Kidney epithelial cell (primary cell): Measurements from ENCODE around the gene CD46. TPM values are rescaled to one million over a fixed set of nuclear protein-coding genes. Genes with fewer than 3 reads are reported as not detected.
"Not testable (repeated sequence)": the region's sequence is repeated elsewhere in the genome, so short reads cannot be mapped to it uniquely, and the experiment has no call there.

Experiments
- DNase-seq: peaks from one replicate; pipeline ENCODE4 v3.0.0-alpha.2; 2010; ENCODE audit warnings: low read depth
- H3K27me3 ChIP-seq: 2 replicates; pipeline ENCODE4 v1.6.0; 2011; ENCODE audit warnings: low read length; ENCODE audit not compliant: control insufficient read depth, insufficient read depth
- H3K36me3 ChIP-seq: 2 replicates; pipeline ENCODE4 v1.5.1; 2011; ENCODE audit warnings: low read length; ENCODE audit not compliant: control insufficient read depth, insufficient read depth
- H3K4me3 ChIP-seq: 2 replicates; pipeline ENCODE4 v1.5.1; 2011; ENCODE audit warnings: low read depth, mild to moderate bottlenecking, control low read depth, low read length
- CTCF ChIP-seq: IDR thresholded peaks from 2 replicates; pipeline ENCODE4 v1.5.1; 2011; ENCODE audit warnings: mild to moderate bottlenecking, moderate library complexity, low read length, control low read depth, inconsistent platforms; ENCODE audit not compliant: insufficient read depth, poor library complexity, severe bottlenecking
- total RNA-seq: library from RNA; depleted of rRNA; stranded (reverse); fragments of >200 nt; gene quantifications from 2 replicates; pipeline ENCODE4 v1.2.3, GENCODE V29; 2015

Gene CD46
- total RNA-seq, 1 donor from 2014 or later, result 138 TPM

GRCh38 chr1:207745285-207745684 is 6.6 kb upstream of the CD46 start:
- H3K36me3 ChIP-seq, result no peaks in the 10 kb centered on the region
- no peak for TF ChIP-seq CTCF
- H3K4me3 ChIP-seq, result no peak overlapping the region
- DNase-seq, result no peak
- no peaks in the 10 kb centered on the region for H3K27me3 ChIP-seq

GRCh38 chr1:207745839-207746767 is 5.8 kb upstream of the CD46 start:
- Histone ChIP-seq H3K27me3 (no peaks in the 10 kb centered on the region), H3K4me3 (no peak overlapping the region), H3K36me3 (no peaks in the 10 kb centered on the region)
- no peak for TF ChIP-seq CTCF
- no peak for DNase-seq

- Histone ChIP-seq H3K36me3 (no peaks in the 10 kb centered on the region), H3K27me3 (no peaks in the 10 kb centered on the region), H3K4me3 (no peak overlapping the region)
- DNase-seq, result no peak
- TF ChIP-seq CTCF, result no peak
Measured at GRCh38 chr1:207747627-207748492, 4.0 kb upstream of the CD46 start.

GRCh38 chr1:207748737-207749528 is 2.9 kb upstream of the CD46 start:
- no peak for DNase-seq
- TF ChIP-seq CTCF, result no peak
- H3K27me3 ChIP-seq, result no peaks in the 10 kb centered on the region
- no peaks in the 10 kb centered on the region for H3K36me3 ChIP-seq
- no peak overlapping the region for H3K4me3 ChIP-seq

GRCh38 chr1:207750631-207751305 is 1.1 kb upstream of the CD46 start:
- TF ChIP-seq CTCF, result no peak
- no peak for DNase-seq
- H3K36me3 ChIP-seq, result no peaks in the 10 kb centered on the region
- H3K4me3 ChIP-seq, result peak overlapping the region; percentile 91
- no peaks in the 10 kb centered on the region for H3K27me3 ChIP-seq

GRCh38 chr1:207751463-207751789 is 428 bp upstream of the CD46 start:
- peak overlapping the region; percentile 91 for H3K4me3 ChIP-seq
- H3K27me3 ChIP-seq, H3K36me3 ChIP-seq, DNase-seq: not testable (repeated sequence)
